Measurements from ENCODE around the gene VRK3. TPM values are rescaled to one million over a fixed set of nuclear protein-coding genes. Genes with fewer than 3 reads are reported as not detected.
"Not testable (repeated sequence)": the region's sequence is repeated elsewhere in the genome, so short reads cannot be mapped to it uniquely, and the experiment has no call there.

VRK3 gene
- total and polyA plus RNA-seq, 4 donors = 16.2 to 23.6 (median 20.3) TPM

GRCh38 chr19:50051964-50052363, 26.8 kb upstream of the VRK3 start:
- H3K9ac ChIP-seq (ENCODE audit: low read depth in 1 of 2, low read length in 2 of 2) = no peak overlapping the region
- H3K36me3 ChIP-seq (ENCODE audit: control insufficient read depth in 4 of 4, insufficient read depth in 3 of 4, low read depth in 1 of 4, low read length in 3 of 4) = peaks cover 0 to 6% (median 4%) of the 10 kb centered on the region in 4 donors
- TF ChIP-seq REST (IDR thresholded peaks at IDR 0.05) = no peak
- TF ChIP-seq JUND (IDR thresholded peaks at IDR 0.05) = no peak
- no peak for TF ChIP-seq TAF1 (conservative IDR thresholded peaks at IDR 0.05)
- TF ChIP-seq SP1 (IDR thresholded peaks at IDR 0.05) = no peak
- no peak for TF ChIP-seq HNF4G (IDR thresholded peaks at IDR 0.05)
- no peak for TF ChIP-seq NR2F2 (IDR thresholded peaks at IDR 0.05)
- TF ChIP-seq HNF4A (conservative IDR thresholded peaks at IDR 0.05) = no peak
- no peak for TF ChIP-seq ATF3 (IDR thresholded peaks at IDR 0.05)
- TF ChIP-seq EGR1 (IDR thresholded peaks at IDR 0.05; ENCODE audit: low read depth in 2 of 2) = no peak
- TF ChIP-seq CTCF (IDR thresholded peaks at IDR 0.05; ENCODE audit: low read depth, low read length, missing input control) = no peak
- TF ChIP-seq MAX (IDR thresholded peaks at IDR 0.05) = no peak
- DNase-seq (ENCODE audit: low spot score) = no peak
- peaks cover 8 to 32% (median 24%) of the 10 kb centered on the region in 4 donors for H3K9me3 ChIP-seq (ENCODE audit: control insufficient read depth in 4 of 4, low read length in 3 of 4)
- no peak overlapping the region for H3K27ac ChIP-seq (ENCODE audit: low read depth in 1 of 2, low read length in 2 of 2)
- H3K4me3 ChIP-seq (ENCODE audit: low read depth in 1 of 3, low read length in 3 of 3) = no peak overlapping the region
- no peaks in the 10 kb centered on the region for H3K4me1 ChIP-seq (ENCODE audit: control insufficient read depth in 4 of 4, insufficient read depth in 4 of 4, low read length in 3 of 4)
- no peaks in the 10 kb centered on the region for H3K27me3 ChIP-seq (ENCODE audit: control insufficient read depth in 4 of 4, insufficient read depth in 4 of 4, low read length in 3 of 4)
- 80% methylated on average over 8 of the region's 8 CpGs for WGBS

GRCh38 chr19:50051228-50051895, 26.2 kb upstream of the VRK3 start:
- H3K27ac ChIP-seq (ENCODE audit: low read depth in 1 of 2, low read length in 2 of 2); H3K9ac ChIP-seq (ENCODE audit: low read depth in 1 of 2, low read length in 2 of 2); H3K27me3 ChIP-seq (ENCODE audit: control insufficient read depth in 4 of 4, insufficient read depth in 4 of 4, low read length in 3 of 4); H3K4me1 ChIP-seq (ENCODE audit: control insufficient read depth in 4 of 4, insufficient read depth in 4 of 4, low read length in 3 of 4); DNase-seq (ENCODE audit: low spot score): not testable (repeated sequence)
- WGBS = 49% methylated on average over 16 of the region's 16 CpGs
- Histone ChIP-seq H3K4me3 (ENCODE audit: low read depth in 1 of 3, low read length in 3 of 3) (peak overlapping the region in 1 of 3 donors; percentile 32), H3K9me3 (ENCODE audit: control insufficient read depth in 4 of 4, low read length in 3 of 4) (peaks cover 12 to 38% (median 30%) of the 10 kb centered on the region in 4 donors), H3K36me3 (ENCODE audit: control insufficient read depth in 4 of 4, insufficient read depth in 3 of 4, low read depth in 1 of 4, low read length in 3 of 4) (peaks cover 3 to 12% (median 10%) of the 10 kb centered on the region in 4 donors)

All from liver (tissue), 9 donors.